Prostate gland (tissue), 2 donors: ENCODE data around the gene KRTAP5-11.
"Not testable (repeated sequence)": the region's sequence is repeated elsewhere in the genome, so short reads cannot be mapped to it uniquely, and the experiment has no call there.

Experiments used
- POLR2A ChIP-seq: fragments of 450-650 bp; IDR thresholded peaks from one replicate; pipeline ENCODE4 v1.6.1; 2016; ENCODE audit warnings: antibody characterized with exemption, mild to moderate bottlenecking
- POLR2AphosphoS5 ChIP-seq: sonication (generic); formaldehyde crosslinking; IDR thresholded peaks from one replicate; pipeline ENCODE4 v1.6.1; 2017; ENCODE audit warnings: antibody characterized with exemption
- TF ChIP-seq, protein P1 (sequence below), 4 experiments: fragments of 200-600 bp in 2 of 4; fragments of 450-650 bp in 2 of 4; sonication (generic) in 2 of 4; IDR thresholded peaks; 1 replicate in 3 of 4; 2 replicates in 1 of 4; pipeline ENCODE4 v1.5.1; 2016 to 2019; ENCODE audit warnings: antibody characterized with exemption in 4 of 4, mild to moderate bottlenecking in 2 of 4, moderate library complexity in 2 of 4

DNA sequence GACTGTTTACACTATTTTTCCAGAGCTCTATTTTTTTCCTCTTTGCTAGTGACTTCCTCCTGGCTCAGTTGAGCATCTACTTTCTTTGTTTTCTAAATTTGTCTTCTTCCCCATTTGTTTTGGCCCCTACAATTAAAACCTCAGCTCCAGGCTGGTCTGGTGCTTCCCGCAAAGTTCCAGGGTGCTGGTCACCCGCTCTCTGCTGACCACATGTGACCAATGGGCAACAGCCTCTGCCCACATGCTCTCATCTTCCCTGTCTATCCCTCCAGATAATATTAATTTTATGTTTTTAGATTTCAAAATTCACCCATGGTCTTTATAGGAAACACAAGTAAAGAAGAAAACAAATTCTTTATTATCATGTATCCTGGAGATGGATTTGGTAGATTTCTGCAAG lies 294 bp upstream of the KRTAP5-11 start:
- TF ChIP-seq, protein P1, sequence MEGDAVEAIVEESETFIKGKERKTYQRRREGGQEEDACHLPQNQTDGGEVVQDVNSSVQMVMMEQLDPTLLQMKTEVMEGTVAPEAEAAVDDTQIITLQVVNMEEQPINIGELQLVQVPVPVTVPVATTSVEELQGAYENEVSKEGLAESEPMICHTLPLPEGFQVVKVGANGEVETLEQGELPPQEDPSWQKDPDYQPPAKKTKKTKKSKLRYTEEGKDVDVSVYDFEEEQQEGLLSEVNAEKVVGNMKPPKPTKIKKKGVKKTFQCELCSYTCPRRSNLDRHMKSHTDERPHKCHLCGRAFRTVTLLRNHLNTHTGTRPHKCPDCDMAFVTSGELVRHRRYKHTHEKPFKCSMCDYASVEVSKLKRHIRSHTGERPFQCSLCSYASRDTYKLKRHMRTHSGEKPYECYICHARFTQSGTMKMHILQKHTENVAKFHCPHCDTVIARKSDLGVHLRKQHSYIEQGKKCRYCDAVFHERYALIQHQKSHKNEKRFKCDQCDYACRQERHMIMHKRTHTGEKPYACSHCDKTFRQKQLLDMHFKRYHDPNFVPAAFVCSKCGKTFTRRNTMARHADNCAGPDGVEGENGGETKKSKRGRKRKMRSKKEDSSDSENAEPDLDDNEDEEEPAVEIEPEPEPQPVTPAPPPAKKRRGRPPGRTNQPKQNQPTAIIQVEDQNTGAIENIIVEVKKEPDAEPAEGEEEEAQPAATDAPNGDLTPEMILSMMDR (IDR thresholded peaks at IDR 0.05): not testable (repeated sequence)
- TF ChIP-seq POLR2AphosphoS5, POLR2A: not testable (repeated sequence)
